GM19397 (cell line): ENCODE measurements around the gene SELPLG.
"Not testable (repeated sequence)": the region's sequence is repeated elsewhere in the genome, so short reads cannot be mapped to it uniquely, and the experiment has no call there.

Experiments used
- ATAC-seq: cut with Tn5 transposase; IDR thresholded peaks from one replicate; pipeline ENCODE4 v1.9.1; 2021; ENCODE audit warnings: mild to moderate bottlenecking, moderate library complexity; ENCODE audit not compliant: unreplicated experiment

Gene SELPLG

GRCh38 chr12:108575199-108575912, 58.3 kb downstream of the SELPLG start:
- no peak for ATAC-seq

DNA sequence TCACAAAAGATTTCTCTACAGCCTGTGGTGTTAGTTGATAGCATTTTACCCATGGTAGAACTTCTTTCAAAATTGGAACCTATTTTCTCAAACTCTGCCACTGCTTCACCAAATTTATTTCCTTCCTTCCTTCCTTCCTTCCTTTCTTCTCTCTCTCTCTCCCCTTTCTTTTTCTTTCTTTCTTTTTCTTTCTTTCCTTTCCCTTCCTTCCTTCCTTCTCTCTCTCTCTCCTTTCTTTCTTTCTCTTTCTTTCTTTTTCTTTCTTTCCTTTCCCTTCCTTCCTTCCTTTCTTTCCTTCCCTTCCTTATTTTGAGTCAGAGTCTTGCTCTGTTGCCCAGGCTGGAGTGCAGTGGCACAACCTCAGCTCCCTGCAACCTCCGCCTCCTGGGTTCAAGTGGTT, 59.4 kb downstream of the SELPLG start:
- ATAC-seq, result not testable (repeated sequence)

GRCh38 chr12:108573317-108573716, 60.4 kb downstream of the SELPLG start:
- no peak for ATAC-seq

DNA sequence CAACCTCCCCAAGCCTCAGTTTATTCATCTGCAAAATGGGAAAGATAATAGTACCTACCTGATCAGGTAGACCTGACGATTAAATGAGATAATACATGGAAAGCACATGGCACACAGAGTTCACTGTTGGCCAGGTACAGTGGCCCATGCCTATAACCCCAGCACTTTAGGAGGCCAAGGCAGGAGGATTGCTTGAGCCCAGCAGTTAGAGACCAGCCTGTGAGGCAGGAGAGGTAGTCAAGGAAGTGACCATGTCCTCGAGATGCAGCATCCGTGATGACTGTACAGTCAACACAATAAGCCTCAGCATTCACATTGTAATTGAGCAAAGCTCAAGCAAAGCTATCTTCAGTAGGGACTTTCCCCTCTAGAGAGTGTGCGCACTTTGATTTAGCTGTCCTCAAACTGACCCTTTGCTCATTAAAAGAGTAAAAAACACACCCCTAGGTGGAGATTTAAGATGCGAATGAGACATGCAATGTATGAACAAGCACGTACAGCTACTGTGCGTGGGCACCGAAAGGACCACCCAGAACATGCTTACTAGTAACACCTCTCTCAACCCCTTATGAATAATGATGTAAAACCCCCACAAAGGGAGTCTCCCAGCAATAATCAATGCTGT, 61.4 kb downstream of the SELPLG start:
- ATAC-seq, result no peak
